Hepatocyte (in vitro differentiated cells): Measurements from ENCODE around the gene MINDY2.

Experiments used
- CTCF ChIP-seq: fragments of 200-600 bp; sonication (generic); IDR thresholded peaks from 2 replicates; pipeline ENCODE4 v1.5.1; 2016; ENCODE audit warnings: antibody characterized with exemption, mild to moderate bottlenecking; ENCODE audit not compliant: poor library complexity
- EZH2 ChIP-seq: fragments of 200-600 bp; sonication (generic); IDR thresholded peaks from 2 replicates; pipeline ENCODE4 v1.6.1; 2016; ENCODE audit warnings: antibody characterized with exemption, mild to moderate bottlenecking, borderline replicate concordance

- TF ChIP-seq CTCF (no peak), EZH2 (no peak)
Observed at GRCh38 chr15:58910456-58910855, 139.4 kb downstream of the MINDY2 start.
